MCF 10A (cell line): Measurements from ENCODE around the gene MAST2. TPM values are rescaled to one million over a fixed set of nuclear protein-coding genes. Genes with fewer than 3 reads are reported as not detected.

Experiments used
- BruUV-seq: library from RNA; stranded (reverse); fragments of 400-500 nt; replicated peaks from 2 replicates; lab custom pipeline; 2021; lab: Mats Ljungman, UMichigan
- CTCF ChIA-PET: fragments of 300-600 bp; sonication (Branson Sonifier 250); formaldehyde crosslinking; extraction: SDS; loops from one replicate; lab custom pipeline; 2021; ENCODE audit warnings: antibody characterized with exemption, inconsistent platforms; lab: Yijun Ruan, JAX
- POLR2A ChIA-PET: fragments of 300-600, 350-650 bp; sonication (Branson Sonifier 250); formaldehyde crosslinking; extraction: SDS; loops from one replicate; lab custom pipeline; 2020; ENCODE audit warnings: antibody characterized with exemption, inconsistent platforms; lab: Yijun Ruan, JAX
- DNase-seq: peaks from one replicate; pipeline ENCODE4 v3.0.0-alpha.2; 2018; ENCODE audit not compliant: unreplicated experiment
- H3K27ac Mint-ChIP-seq: one replicate; pipeline ENCODE4 v1.8.0; 2022; ENCODE audit warnings: mild to moderate bottlenecking, low read depth, mixed read lengths; ENCODE audit not compliant: unreplicated experiment
- H3K27me3 Mint-ChIP-seq: one replicate; pipeline ENCODE4 v1.8.0; 2022; ENCODE audit warnings: mixed read lengths; ENCODE audit not compliant: insufficient read depth, unreplicated experiment
- H3K36me3 Mint-ChIP-seq: one replicate; pipeline ENCODE4 v1.8.0; 2022; ENCODE audit warnings: mild to moderate bottlenecking, moderate library complexity, mixed read lengths; ENCODE audit not compliant: insufficient read depth, unreplicated experiment
- H3K4me1 Mint-ChIP-seq: one replicate; pipeline ENCODE4 v1.8.0; 2022; ENCODE audit warnings: mixed read lengths; ENCODE audit not compliant: insufficient read depth, unreplicated experiment
- H3K4me3 Mint-ChIP-seq: one replicate; pipeline ENCODE4 v1.8.0; 2022; ENCODE audit warnings: mild to moderate bottlenecking, moderate library complexity, mixed read lengths; ENCODE audit not compliant: unreplicated experiment
- H3K9me3 Mint-ChIP-seq: one replicate; pipeline ENCODE4 v1.8.0; 2022; ENCODE audit warnings: mixed read lengths; ENCODE audit not compliant: unreplicated experiment
- intact Hi-C: fragments of 100-400 bp; cut with micrococcal nuclease; formaldehyde crosslinking; loops from 2 replicates; pipeline ENCODE4 v1.14.1; 2022
- total RNA-seq: library from RNA; stranded (reverse); gene quantifications from 2 replicates; pipeline ENCODE4 v1.2.3, GENCODE V29; 2022
- TF ChIP-seq, protein P1 (sequence below): fragments of 200-600 bp; IDR thresholded peaks from one replicate; pipeline ENCODE4 v1.8.0; 2022; ENCODE audit warnings: antibody characterized with exemption, mild to moderate bottlenecking; ENCODE audit not compliant: unreplicated experiment

Gene MAST2
- total RNA-seq, 1 experiment from 2014 or later, result 33.3 TPM

DNA sequence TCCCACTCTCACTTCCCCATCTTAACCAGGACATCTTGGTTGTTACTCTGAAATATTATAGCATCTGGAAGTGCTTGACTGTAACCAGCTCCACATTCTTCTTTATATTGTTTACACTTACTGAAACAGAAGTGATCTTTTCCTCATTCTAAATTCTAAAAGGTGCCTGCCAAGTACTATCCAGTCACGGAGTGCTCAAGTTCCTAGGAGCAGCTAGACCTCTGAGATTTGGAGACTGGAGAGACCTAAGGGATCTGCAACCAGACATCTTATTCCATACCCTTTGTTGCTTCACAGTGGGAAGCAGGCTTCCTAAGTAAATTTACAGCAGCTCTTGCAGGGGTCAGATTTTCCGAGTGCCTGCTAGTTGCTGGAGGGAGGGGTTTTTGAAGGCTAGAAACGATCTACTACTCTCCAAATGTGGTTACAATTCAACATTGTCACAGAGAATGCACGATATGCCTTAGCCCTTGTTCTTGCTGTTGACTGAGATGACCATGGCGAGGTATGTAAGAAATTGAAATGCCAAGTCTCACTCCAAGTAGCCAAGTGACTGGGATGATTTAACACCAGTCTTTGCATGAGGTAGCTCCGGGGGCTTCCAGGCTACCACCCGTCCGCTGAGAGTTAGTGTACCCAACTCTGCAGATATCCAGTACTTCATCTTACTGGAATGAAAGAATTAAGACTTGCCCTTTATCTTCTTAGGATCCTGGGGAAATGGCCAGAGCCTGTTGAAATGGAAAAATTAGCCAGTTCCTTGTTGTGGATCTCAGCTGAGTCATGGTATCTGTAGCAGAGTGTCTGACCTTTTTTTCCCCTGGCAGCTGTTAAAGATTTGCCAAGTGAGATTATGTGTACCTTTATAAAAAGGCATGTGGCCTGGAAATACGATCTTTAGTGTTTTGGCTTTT is 150.8 kb downstream of the MAST2 start:
- intact Hi-C loops, result no loop called here
- peak overlapping the region; percentile 16 for H3K27ac Mint-ChIP-seq
- no peak overlapping the region for H3K4me3 Mint-ChIP-seq
- ChIA-PET POLR2A (interaction anchor here (0.7 to 3.6 kb wide), 7 partner anchors 21 to 1011 kb away, joined by 3 to 15 read pairs (median 4); no protein-coding TSS in a partner anchor), CTCF (interaction anchor here (0.6 to 0.7 kb wide), 3 partner anchors 16 to 171 kb away, joined by 3 to 5 read pairs (median 3); no protein-coding TSS in a partner anchor)
- peaks cover 6% of the 10 kb centered on the region for H3K36me3 Mint-ChIP-seq
- no TSS peak for BruUV-seq
- DNase-seq, result peak; percentile 70
- TF ChIP-seq, protein P1, sequence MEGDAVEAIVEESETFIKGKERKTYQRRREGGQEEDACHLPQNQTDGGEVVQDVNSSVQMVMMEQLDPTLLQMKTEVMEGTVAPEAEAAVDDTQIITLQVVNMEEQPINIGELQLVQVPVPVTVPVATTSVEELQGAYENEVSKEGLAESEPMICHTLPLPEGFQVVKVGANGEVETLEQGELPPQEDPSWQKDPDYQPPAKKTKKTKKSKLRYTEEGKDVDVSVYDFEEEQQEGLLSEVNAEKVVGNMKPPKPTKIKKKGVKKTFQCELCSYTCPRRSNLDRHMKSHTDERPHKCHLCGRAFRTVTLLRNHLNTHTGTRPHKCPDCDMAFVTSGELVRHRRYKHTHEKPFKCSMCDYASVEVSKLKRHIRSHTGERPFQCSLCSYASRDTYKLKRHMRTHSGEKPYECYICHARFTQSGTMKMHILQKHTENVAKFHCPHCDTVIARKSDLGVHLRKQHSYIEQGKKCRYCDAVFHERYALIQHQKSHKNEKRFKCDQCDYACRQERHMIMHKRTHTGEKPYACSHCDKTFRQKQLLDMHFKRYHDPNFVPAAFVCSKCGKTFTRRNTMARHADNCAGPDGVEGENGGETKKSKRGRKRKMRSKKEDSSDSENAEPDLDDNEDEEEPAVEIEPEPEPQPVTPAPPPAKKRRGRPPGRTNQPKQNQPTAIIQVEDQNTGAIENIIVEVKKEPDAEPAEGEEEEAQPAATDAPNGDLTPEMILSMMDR, result no peak
- H3K27me3 Mint-ChIP-seq, result no peaks in the 10 kb centered on the region
- peaks cover 50% of the 10 kb centered on the region for H3K4me1 Mint-ChIP-seq
- H3K9me3 Mint-ChIP-seq, result no peaks in the 10 kb centered on the region

DNA sequence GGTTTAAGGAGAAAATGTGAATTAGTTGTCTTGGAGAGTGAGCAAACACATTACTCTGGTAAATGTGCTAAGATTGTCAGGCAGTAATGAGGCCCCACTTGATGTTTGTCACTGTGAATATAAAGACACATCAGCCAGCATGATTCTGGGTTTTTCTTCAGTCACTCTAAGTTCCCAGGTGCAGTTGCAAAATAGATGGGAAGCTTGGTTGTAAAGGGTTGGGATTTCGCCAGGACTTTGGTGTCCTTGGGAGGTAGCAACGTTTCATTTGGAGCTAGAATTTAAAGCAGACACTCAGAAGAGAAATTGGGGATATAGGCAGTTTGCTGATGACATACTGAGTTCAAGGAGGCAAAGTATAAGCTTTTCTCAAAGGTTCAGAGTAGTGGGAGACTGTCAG is 154.3 kb downstream of the MAST2 start:
- DNase-seq, result peak; percentile 40
- Mint-ChIP-seq H3K4me1 (peaks cover 36% of the 10 kb centered on the region), H3K4me3 (no peak overlapping the region), H3K36me3 (peaks cover 11% of the 10 kb centered on the region), H3K27ac (peak overlapping the region; percentile 19), H3K9me3 (no peaks in the 10 kb centered on the region), H3K27me3 (no peaks in the 10 kb centered on the region)
- intact Hi-C loops, result no loop called here
- no TSS peak for BruUV-seq
- TF ChIP-seq, protein P1, result no peak
- ChIA-PET CTCF (interaction anchor here (0.6 kb wide), 1 partner anchor 287 kb away, joined by 3 read pairs; no protein-coding TSS in a partner anchor), POLR2A (interaction anchor here (0.7 to 1.5 kb wide), 7 partner anchors 16 to 206 kb away, joined by 3 to 6 read pairs (median 3); no protein-coding TSS in a partner anchor)

DNA sequence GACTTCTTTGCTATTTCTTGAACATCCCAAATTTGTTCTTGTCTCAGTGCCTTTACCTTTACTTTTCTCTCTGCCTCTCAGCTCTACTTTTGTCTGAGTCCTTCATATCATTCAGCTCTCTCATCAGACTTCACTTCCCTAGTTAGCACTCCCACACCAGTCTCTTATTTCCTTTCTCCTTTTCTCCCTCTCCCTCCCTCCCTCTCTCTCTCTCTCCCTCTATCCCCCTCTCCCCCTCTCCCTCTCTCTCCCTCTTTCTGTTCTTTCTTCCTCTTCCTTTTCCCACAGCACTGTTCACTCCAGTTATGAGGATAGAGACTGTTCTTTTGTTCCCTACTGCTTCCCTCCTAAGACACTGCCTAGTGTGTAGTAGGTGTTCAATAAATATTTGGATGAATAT is 154.9 kb downstream of the MAST2 start:
- intact Hi-C loops, result no loop called here
- H3K4me3 Mint-ChIP-seq, result no peak overlapping the region
- peaks cover 7% of the 10 kb centered on the region for H3K36me3 Mint-ChIP-seq
- no peak for DNase-seq
- CTCF ChIA-PET, result no interaction called here
- no peaks in the 10 kb centered on the region for H3K9me3 Mint-ChIP-seq
- peaks cover 33% of the 10 kb centered on the region for H3K4me1 Mint-ChIP-seq
- TF ChIP-seq, protein P1, result no peak
- no TSS peak for BruUV-seq
- POLR2A ChIA-PET, result interaction anchor here (0.6 to 1.5 kb wide), 8 partner anchors 16 to 245 kb away, joined by 3 to 6 read pairs (median 4); partner anchors contain the start of gene LURAP1
- no peaks in the 10 kb centered on the region for H3K27me3 Mint-ChIP-seq
- peak overlapping the region; percentile 19 for H3K27ac Mint-ChIP-seq
